HepG2 (cell line): ENCODE measurements around the gene ZNF229.

ENCODE experiments used
- CCDC6 ChIP-seq: sonication (generic); formaldehyde crosslinking; IDR thresholded peaks from 2 replicates; pipeline ENCODE4 v1.8.1; 2022; ENCODE audit warnings: mild to moderate bottlenecking, missing genetic modification reagents, moderate library complexity
- EED ChIP-seq: sonication (generic); formaldehyde crosslinking; IDR thresholded peaks from 2 replicates; pipeline ENCODE4 v1.5.0; 2020; ENCODE audit warnings: mild to moderate bottlenecking, missing genetic modification reagents
- GABPB1 ChIP-seq: IDR thresholded peaks from 2 replicates; pipeline ENCODE4 v1.6.1; 2016; ENCODE audit warnings: mild to moderate bottlenecking, missing genetic modification reagents, moderate library complexity, missing compliant biosample characterization
- HDAC2 ChIP-seq: sonication (generic); formaldehyde crosslinking; IDR thresholded peaks from 2 replicates; pipeline ENCODE4 v1.4.0; 2020; ENCODE audit warnings: missing genetic modification reagents
- RFXANK ChIP-seq: IDR thresholded peaks from 2 replicates; pipeline ENCODE4 v1.6.1; 2016
- YY1 ChIP-seq: IDR thresholded peaks from 2 replicates; pipeline ENCODE4 v1.6.1; 2011; ENCODE audit warnings: low read length, low read depth, moderate library complexity, mild to moderate bottlenecking; ENCODE audit not compliant: insufficient read depth, insufficient replicate concordance
- ZBTB1 ChIP-seq: sonication (generic); formaldehyde crosslinking; IDR thresholded peaks from 2 replicates; pipeline ENCODE4 v1.4.0; 2020; ENCODE audit warnings: missing genetic modification reagents, borderline replicate concordance
- ZNF350 ChIP-seq: sonication (generic); formaldehyde crosslinking; IDR thresholded peaks from 2 replicates; pipeline ENCODE4 v1.4.0; 2020; ENCODE audit warnings: mild to moderate bottlenecking, low read depth, missing genetic modification reagents, borderline replicate concordance
- TF ChIP-seq, protein P1 (sequence below): sonication (generic); formaldehyde crosslinking; IDR thresholded peaks from 2 replicates; pipeline ENCODE4 v1.8.1; 2022; ENCODE audit warnings: low read depth, mild to moderate bottlenecking, missing genetic modification reagents
- TF ChIP-seq, protein P2 (sequence below): sonication (generic); formaldehyde crosslinking; IDR thresholded peaks from 2 replicates; pipeline ENCODE4 v1.5.0; 2020; ENCODE audit warnings: mild to moderate bottlenecking, missing genetic modification reagents, moderate library complexity

DNA sequence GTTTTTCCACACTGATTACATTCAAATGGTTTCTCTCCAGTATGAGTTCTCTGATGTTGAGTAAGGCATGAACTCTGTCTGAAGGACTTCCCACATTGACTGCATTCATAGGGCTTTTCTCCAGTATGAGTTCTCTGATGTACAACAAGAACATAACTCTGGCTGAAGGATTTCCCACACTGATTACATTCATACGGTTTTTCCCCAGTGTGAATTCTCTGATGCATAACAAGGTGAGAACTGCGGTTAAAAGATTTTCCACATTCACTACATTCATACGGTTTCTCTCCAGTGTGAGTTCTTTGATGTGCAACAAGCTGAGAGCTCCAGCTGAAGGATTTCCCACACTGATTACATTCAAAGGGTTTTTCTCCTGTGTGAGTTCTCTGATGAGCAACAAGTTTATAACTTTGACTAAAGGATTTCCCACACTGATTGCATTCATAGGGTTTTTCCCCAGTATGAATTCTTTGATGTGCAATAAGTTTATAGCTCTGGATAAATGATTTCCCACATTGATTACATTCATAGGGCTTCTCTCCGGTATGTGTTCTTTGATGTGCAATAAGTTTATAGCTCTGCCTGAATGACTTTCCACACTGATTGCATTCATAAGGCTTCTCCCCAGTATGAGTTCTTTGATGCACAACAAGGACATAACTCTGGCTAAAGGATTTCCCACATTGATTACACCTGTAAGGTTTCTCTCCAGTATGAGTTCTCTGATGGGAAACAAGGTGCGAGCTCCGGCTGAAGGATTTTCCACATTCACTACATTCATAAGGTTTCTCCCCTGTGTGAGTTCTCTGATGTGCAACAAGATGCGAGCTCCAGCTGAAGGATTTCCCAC lies 28.5 kb upstream of the ZNF229 start:
- TF ChIP-seq RFXANK (CRISPR knock-in tag): no peak
- no peak for TF ChIP-seq HDAC2 (CRISPR knock-in tag)
- TF ChIP-seq GABPB1: no peak
- TF ChIP-seq EED (CRISPR knock-in tag): no peak
- TF ChIP-seq ZBTB1 (CRISPR knock-in tag): no peak
- no peak for TF ChIP-seq CCDC6 (CRISPR knock-in tag)
- TF ChIP-seq, protein P1, sequence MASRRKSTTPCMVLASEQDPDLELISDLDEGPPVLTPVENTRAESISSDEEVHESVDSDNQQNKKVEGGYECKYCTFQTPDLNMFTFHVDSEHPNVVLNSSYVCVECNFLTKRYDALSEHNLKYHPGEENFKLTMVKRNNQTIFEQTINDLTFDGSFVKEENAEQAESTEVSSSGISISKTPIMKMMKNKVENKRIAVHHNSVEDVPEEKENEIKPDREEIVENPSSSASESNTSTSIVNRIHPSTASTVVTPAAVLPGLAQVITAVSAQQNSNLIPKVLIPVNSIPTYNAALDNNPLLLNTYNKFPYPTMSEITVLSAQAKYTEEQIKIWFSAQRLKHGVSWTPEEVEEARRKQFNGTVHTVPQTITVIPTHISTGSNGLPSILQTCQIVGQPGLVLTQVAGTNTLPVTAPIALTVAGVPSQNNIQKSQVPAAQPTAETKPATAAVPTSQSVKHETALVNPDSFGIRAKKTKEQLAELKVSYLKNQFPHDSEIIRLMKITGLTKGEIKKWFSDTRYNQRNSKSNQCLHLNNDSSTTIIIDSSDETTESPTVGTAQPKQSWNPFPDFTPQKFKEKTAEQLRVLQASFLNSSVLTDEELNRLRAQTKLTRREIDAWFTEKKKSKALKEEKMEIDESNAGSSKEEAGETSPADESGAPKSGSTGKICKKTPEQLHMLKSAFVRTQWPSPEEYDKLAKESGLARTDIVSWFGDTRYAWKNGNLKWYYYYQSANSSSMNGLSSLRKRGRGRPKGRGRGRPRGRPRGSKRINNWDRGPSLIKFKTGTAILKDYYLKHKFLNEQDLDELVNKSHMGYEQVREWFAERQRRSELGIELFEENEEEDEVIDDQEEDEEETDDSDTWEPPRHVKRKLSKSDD: no peak
- no peak for TF ChIP-seq ZNF350 (CRISPR knock-in tag)
- TF ChIP-seq, protein P2, sequence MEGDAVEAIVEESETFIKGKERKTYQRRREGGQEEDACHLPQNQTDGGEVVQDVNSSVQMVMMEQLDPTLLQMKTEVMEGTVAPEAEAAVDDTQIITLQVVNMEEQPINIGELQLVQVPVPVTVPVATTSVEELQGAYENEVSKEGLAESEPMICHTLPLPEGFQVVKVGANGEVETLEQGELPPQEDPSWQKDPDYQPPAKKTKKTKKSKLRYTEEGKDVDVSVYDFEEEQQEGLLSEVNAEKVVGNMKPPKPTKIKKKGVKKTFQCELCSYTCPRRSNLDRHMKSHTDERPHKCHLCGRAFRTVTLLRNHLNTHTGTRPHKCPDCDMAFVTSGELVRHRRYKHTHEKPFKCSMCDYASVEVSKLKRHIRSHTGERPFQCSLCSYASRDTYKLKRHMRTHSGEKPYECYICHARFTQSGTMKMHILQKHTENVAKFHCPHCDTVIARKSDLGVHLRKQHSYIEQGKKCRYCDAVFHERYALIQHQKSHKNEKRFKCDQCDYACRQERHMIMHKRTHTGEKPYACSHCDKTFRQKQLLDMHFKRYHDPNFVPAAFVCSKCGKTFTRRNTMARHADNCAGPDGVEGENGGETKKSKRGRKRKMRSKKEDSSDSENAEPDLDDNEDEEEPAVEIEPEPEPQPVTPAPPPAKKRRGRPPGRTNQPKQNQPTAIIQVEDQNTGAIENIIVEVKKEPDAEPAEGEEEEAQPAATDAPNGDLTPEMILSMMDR: no peak
- TF ChIP-seq YY1: no peak
